Measurements from ENCODE around the gene GRIN2A.

The GRIN2A gene

GRCh38 chr16:9736547-9736946 lies 445.7 kb downstream of the GRIN2A start:
- DNase-seq = no peak

- DNase-seq = no peak
Observed at GRCh38 chr16:9723136-9723535, 459.1 kb downstream of the GRIN2A start.

DNA sequence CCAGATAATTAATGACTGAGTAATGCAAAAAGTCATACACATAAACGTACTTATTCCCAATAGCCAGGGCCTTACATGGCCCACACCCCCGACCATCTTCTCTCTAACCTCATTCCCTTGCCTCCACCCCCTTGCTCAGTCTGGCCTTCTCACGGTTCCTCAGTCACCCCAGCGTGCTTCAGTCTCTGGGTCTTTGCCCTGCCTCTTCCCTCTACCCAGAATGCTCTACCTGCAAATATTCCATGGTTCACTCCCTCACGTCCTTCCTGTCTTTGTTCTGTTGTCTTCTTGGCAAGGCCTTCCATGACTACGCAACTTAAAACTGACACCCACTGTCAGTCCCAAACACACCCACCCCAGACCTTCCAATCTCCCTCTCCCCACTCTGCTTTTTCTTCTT lies 468.3 kb downstream of the GRIN2A start:
- DNase-seq = no peak

- DNase-seq = no peak
Observed at GRCh38 chr16:9713156-9713555, 469.1 kb downstream of the GRIN2A start.

GRCh38 chr16:9708972-9709620 lies 473.1 kb downstream of the GRIN2A start:
- DNase-seq = no peak

GRCh38 chr16:9706217-9706836 lies 475.9 kb downstream of the GRIN2A start:
- DNase-seq = peak; percentile 19

DNA sequence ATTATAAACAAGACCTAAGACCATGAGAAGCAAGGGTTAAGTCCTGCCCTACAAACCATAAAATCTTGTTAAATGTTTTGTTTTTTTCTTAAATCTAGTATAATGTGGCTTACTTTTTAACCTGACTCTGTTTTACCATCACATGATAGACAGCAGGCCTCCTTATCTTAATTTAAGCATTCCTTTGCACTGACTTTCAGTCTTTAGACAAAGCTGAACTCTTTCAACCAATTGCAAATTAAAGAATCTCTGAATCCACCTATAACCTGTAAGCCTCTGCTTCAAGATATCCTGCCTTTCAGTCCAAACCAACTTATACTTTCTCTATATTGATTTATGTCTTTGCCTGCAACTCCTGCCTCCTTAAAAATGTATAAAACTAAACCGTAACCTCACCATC lies 478.5 kb downstream of the GRIN2A start:
- no peak for DNase-seq

Measured in EL (cell line).